GM18508 (cell line): ENCODE data around the gene CBLN1.

ENCODE experiments used
- ATAC-seq: cut with Tn5 transposase; IDR thresholded peaks from one replicate; pipeline ENCODE4 v1.9.1; 2021; ENCODE audit warnings: moderate number of reproducible peaks; ENCODE audit not compliant: insufficient read depth, unreplicated experiment

CBLN1 gene

GRCh38 chr16:49281480-49281842, at the start of gene CBLN1:
CBLN1 (minus strand) TSS chr16:49281838; CDS start chr16:49281465, 373 bp downstream.
- no peak for ATAC-seq

DNA sequence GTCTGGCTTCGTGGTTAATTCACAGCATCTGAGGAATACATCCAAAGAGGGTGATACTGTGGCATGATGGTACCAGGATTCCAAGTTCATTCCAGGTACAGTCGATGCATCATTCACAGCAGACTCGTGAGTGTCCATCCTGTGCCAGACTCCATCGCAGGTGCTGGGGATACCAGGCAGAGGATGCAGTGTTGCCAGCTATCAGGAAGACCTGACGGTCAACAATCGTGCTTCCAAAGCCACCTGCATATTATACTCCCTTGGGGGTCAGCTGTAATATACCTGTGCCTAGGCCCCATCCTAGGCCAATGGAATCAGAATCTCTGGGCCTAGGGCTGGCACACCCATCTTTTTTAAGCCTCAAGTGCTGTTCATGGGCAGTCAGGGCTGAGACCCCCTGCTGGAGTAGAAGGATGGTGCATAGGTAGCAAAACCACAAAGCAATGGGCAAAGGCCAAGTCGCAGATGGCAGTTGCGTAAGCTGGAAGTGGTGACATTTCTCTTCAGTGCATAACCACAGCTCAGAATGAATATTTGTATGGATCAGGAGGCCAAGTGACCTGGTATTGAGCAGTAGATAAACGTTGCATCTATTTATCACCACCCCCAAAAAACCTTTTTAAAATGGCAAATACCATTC, 49.0 kb upstream of the CBLN1 start:
- no peak for ATAC-seq

- ATAC-seq, result no peak
These were observed 46.7 kb upstream of the CBLN1 start for GRCh38 chr16:49328325-49328724.

DNA sequence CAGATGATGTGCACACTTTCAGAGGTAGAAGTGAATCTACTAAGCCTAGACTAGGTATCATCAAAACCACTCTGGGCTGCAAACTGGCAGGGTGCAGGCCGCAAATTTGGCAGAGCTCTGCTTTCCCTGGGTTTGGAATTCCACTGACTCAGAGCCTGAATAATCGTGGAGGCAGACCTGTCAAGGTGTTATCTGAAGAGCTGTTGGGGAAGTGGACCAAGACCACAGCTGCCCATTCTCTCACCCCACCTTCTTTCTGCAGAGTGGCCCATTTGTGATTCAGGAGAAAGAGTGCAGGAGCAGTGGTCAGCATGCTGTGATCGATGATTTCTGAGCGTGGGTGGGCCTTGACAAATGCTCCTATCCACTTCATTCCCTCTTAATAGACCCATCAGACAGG, 45.8 kb upstream of the CBLN1 start:
- ATAC-seq, result no peak

DNA sequence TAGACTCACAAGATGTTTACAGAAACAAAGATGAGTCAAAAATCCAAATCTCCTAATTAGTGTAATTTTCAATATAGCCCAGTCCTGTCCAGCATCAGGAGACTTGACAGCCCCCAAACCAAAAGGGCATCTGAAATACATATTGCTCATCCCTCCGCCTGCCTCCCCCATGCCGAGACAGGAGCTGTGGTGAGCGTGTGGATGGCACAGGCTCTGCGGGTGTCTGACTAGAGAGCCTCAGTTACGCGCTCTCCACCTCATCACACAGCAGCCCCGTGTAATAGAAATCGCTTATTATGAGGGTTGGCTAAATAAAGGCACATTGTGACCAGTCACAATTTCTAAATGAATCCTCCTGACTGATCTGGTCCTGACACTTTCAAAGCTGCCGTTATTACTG, 43.1 kb upstream of the CBLN1 start:
- no peak for ATAC-seq

DNA sequence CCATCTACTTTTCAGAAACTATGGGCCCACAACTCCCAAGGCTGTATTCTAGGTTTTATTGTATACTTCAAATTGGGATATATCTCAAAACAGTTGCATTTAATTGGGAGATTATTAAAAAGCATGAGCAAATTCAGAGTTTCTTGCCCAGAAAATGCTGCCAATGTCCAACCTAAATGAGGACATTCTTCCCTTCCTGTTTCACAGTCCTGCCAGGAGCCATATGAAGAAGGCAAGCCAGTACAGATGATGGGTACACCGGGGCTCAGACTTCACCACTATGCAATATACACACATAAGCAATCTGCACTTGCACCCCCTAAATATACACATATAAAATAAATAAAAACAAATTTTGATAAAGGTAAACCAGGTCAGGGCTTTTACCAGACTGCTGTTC, 34.0 kb upstream of the CBLN1 start:
- no peak for ATAC-seq

GRCh38 chr16:49312389-49312985, 30.8 kb upstream of the CBLN1 start:
- no peak for ATAC-seq

GRCh38 chr16:49311823-49312222, 30.2 kb upstream of the CBLN1 start:
- ATAC-seq, result no peak

- ATAC-seq, result no peak
These were observed 25.5 kb upstream of the CBLN1 start for GRCh38 chr16:49307176-49307575.

GRCh38 chr16:49305406-49305805, 23.8 kb upstream of the CBLN1 start:
- no peak for ATAC-seq

DNA sequence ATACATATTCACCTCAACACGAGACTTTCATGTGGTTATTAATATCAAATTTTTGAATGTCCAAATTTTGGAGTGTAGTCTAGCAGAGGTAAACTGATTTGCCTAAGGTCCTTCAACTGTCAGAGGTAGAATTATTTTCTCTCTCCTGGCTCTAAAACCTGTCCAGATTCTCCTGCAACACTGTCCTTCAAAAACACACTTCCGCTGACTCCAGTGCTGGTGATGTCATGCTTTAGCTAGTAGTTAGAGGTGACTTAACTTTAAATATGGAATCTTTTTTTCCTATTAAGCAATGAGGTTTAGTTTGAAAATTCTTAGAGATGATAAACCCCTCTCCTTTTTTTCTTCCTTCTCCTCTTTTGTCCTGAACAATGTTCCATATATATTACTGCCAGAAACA, 10.8 kb upstream of the CBLN1 start:
- no peak for ATAC-seq

- no peak for ATAC-seq
These were observed 5.9 kb upstream of the CBLN1 start for GRCh38 chr16:49287572-49287971.

DNA sequence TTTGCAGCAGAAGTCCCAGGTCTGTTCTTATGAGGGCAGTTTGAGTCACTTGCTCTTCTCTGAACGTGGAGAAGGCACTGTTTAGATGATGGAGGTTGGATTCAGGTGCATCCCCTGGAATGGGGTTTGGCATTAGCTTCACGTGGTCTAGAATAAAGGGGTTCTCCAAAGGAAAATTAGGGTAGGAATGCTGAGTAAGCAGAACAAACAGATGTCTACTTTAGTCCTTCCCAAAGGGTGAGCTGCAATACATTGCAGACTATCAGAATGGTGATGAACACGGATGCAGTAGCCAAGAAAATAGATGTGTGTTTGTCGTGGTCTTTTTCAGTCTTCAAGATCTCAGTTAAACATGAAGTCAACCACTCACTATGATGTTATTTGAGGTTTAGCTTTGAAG, 3.3 kb upstream of the CBLN1 start:
- ATAC-seq, result no peak

DNA sequence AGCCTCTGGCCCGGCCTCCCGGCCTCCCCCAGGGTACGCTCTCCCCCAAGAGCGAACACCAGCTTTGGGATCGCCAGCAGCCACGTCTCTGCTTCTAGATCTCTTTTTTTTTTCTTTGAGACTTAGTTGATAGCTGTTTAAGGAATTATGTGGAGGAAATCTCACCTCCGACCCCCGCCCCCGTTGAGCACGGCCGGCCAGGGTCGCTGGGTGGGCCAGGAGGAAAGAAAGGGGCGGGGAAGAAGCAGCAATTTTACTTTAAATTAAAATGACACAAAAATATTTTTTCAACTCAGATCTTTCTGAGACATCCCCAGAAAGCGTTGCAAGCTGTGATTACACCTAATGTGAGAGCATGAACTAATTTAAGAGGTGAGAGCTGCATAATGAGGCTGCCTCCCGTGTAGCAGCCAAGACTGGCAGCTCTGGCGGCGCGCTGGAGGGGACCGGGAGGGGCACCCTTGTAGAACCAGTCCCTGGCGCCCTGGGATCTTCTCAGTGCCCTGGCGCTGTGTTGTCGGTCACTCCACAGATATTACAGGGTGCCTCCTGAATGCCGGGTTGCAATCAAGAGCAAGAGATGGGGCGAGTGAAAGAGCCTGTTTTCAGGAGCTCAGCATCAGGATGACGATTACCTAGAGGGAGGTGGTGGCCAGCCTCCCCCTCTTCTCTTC, 1.9 kb upstream of the CBLN1 start:
- no peak for ATAC-seq

DNA sequence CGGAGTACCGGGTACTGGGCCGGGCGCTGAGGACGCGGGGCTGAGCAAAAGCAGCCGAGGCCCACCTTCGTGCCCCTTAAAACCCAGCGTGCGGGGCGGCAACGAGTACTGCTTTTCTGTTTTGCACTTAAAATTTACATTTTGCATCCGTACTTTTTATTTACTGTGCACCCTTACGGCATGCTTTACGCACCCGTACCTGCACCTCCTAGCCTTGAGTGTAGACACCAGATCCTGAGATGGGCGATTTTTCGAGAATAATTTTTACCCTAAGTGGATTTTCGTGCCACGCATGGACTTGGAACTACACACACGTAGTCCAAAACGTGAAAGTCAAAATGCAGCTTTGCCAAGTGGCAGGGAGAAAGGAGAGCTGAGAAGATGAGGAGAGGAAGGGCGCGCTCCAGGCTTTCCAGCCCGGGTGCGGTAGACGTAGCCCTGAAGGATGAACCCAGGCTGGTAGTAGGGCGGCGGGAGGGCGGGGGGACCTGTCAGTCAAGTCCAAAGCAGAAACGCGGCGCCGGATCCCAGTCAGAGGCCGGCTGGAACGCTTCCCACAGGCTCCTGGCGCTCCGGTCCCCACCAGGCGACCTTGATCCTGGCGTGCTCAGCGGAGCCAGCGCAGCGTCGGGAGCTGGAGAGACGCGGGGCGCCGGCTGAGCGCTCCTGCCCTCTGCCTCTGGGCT, 1.2 kb upstream of the CBLN1 start:
- no peak for ATAC-seq

GRCh38 chr16:49281843-49282642, 405 bp upstream of the CBLN1 start:
- ATAC-seq, result no peak

DNA sequence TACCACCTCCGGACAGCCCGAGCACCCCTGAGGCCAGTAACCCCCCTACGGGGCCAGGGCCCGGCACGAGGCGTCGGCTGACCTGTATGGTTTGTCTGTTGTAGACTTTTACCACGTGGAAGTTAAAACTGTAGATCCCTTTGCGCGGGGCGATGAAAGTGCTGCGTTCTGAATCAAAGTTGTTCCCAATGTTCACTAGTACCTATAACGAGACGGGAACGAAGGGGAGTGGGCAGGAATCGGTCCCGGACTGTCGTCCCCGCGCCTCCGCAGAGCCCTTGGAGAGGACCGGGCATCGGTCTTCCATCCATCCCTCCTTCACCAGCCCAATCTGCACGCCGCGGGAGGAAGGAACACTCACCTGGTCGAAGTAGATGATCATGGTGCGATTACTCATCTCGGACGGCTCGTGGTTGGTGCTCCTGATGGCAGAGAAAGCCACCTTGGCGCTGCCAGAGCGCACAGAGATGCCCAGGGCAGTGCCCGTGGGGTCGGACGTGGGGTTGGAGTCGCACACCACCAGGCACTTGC, 732 bp downstream of the CBLN1 start:
- no peak for ATAC-seq

GRCh38 chr16:49280105-49280741, 1.4 kb downstream of the CBLN1 start:
- ATAC-seq, result no peak

GRCh38 chr16:49278944-49279725, 2.5 kb downstream of the CBLN1 start:
- no peak for ATAC-seq
